Liver (tissue), 9 donors: ENCODE measurements around the gene TMSB4X. TPM values are rescaled to one million over a fixed set of nuclear protein-coding genes. Genes with fewer than 3 reads are reported as not detected.
A peak's percentile ranks its signal among the peaks of the same experiment; 100 is the strongest.

Experiments
- DNase-seq: peaks from one replicate; pipeline ENCODE4 v3.0.0-alpha.2; 2017; ENCODE audit warnings: low spot score
- H3K27ac ChIP-seq, 2 donors: one replicate each; pipeline ENCODE4 v1.7.0; 2013; ENCODE audit warnings: inconsistent platforms in 2 of 2, low read length in 2 of 2, control low read depth in 1 of 2, low read depth in 1 of 2, mild to moderate bottlenecking in 1 of 2
- H3K27me3 ChIP-seq, 4 donors: one replicate each; pipeline versions ENCODE4 v1.6.1 to v1.7.0; 2013; ENCODE audit warnings: low read length in 3 of 4, inconsistent platforms in 1 of 4, mild to moderate bottlenecking in 1 of 4, moderate library complexity in 1 of 4; ENCODE audit not compliant: control insufficient read depth in 4 of 4, insufficient read depth in 4 of 4
- H3K36me3 ChIP-seq, 4 donors: one replicate each; pipeline versions ENCODE4 v1.6.1 to v1.7.0; 2013; ENCODE audit warnings: low read length in 3 of 4, mild to moderate bottlenecking in 3 of 4, low read depth in 1 of 4, moderate library complexity in 1 of 4; ENCODE audit not compliant: control insufficient read depth in 4 of 4, insufficient read depth in 3 of 4
- H3K4me1 ChIP-seq, 4 donors: one replicate each; pipeline versions ENCODE4 v1.6.1 to v1.7.0; 2013; ENCODE audit warnings: low read length in 3 of 4, mild to moderate bottlenecking in 3 of 4, moderate library complexity in 1 of 4; ENCODE audit not compliant: control insufficient read depth in 4 of 4, insufficient read depth in 4 of 4
- H3K4me3 ChIP-seq, 3 donors: one replicate each; pipeline versions ENCODE4 v1.6.1 to v1.7.0; 2013; ENCODE audit warnings: low read length in 3 of 3, control low read depth in 1 of 3, low read depth in 1 of 3, mild to moderate bottlenecking in 1 of 3
- H3K9ac ChIP-seq, 2 donors: one replicate each; pipeline ENCODE4 v1.7.0; 2013; ENCODE audit warnings: low read length in 2 of 2, mild to moderate bottlenecking in 2 of 2, moderate library complexity in 2 of 2, control low read depth in 1 of 2, low read depth in 1 of 2
- H3K9me3 ChIP-seq, 4 donors: one replicate each; pipeline versions ENCODE4 v1.6.1 to v1.7.0; 2013; ENCODE audit warnings: low read length in 3 of 4; ENCODE audit not compliant: control insufficient read depth in 4 of 4
- EGR1 ChIP-seq, 2 donors: IDR thresholded peaks; 2 replicates each; pipeline ENCODE4 v1.6.1; 2016 to 2018; ENCODE audit warnings: antibody characterized with exemption in 2 of 2, low read depth in 2 of 2
- FOXA1 ChIP-seq: IDR thresholded peaks from 2 replicates; pipeline ENCODE4 v1.6.1; 2016; ENCODE audit warnings: antibody characterized with exemption
- FOXA2 ChIP-seq: IDR thresholded peaks from 2 replicates; pipeline ENCODE4 v1.6.1; 2016; ENCODE audit warnings: antibody characterized with exemption
- GABPA ChIP-seq, 2 donors: IDR thresholded peaks in 1 of 2; conservative IDR thresholded peaks in 1 of 2; 2 replicates each; pipeline ENCODE4 v1.6.1; 2016; ENCODE audit warnings: antibody characterized with exemption in 2 of 2, mild to moderate bottlenecking in 1 of 2, moderate library complexity in 1 of 2
- HNF4A ChIP-seq, 2 donors: conservative IDR thresholded peaks; 2 replicates each; pipeline ENCODE4 v1.6.1; 2016; ENCODE audit warnings: antibody characterized with exemption in 2 of 2, mild to moderate bottlenecking in 2 of 2
- HNF4G ChIP-seq: IDR thresholded peaks from 2 replicates; pipeline ENCODE4 v1.6.1; 2016; ENCODE audit warnings: antibody characterized with exemption
- JUND ChIP-seq, 2 donors: IDR thresholded peaks; 2 replicates each; pipeline ENCODE4 v1.6.1; 2016; ENCODE audit warnings: antibody characterized with exemption in 2 of 2
- NR2F2 ChIP-seq: IDR thresholded peaks from 2 replicates; pipeline ENCODE4 v1.6.1; 2016; ENCODE audit warnings: antibody characterized with exemption
- RAD21 ChIP-seq, 2 donors: IDR thresholded peaks; 2 replicates each; pipeline ENCODE4 v1.6.1; 2016; ENCODE audit warnings: antibody characterized with exemption in 2 of 2, mild to moderate bottlenecking in 2 of 2
- RXRA ChIP-seq, 2 donors: IDR thresholded peaks; 2 replicates each; pipeline ENCODE4 v1.6.1; 2017 to 2018; ENCODE audit warnings: antibody characterized with exemption in 2 of 2, mild to moderate bottlenecking in 1 of 2
- SP1 ChIP-seq: IDR thresholded peaks from 2 replicates; pipeline ENCODE4 v1.6.1; 2018; ENCODE audit warnings: antibody characterized with exemption, mild to moderate bottlenecking
- TAF1 ChIP-seq: conservative IDR thresholded peaks from 2 replicates; pipeline ENCODE4 v1.6.1; 2016; ENCODE audit warnings: antibody characterized with exemption, mild to moderate bottlenecking
- YY1 ChIP-seq: IDR thresholded peaks from 2 replicates; pipeline ENCODE4 v1.6.1; 2016; ENCODE audit warnings: antibody characterized with exemption, mild to moderate bottlenecking
- WGBS: extraction: QIAGEN DNeasy Blood & Tissue Kit; methylation state at CpG from one replicate; pipeline ENCODE4 v1.1.7; 2013; 5-methylcytosine and 5-hydroxymethylcytosine counted together
- polyA plus RNA-seq, 2 donors: library from polyadenylated mRNA; stranded (reverse) in 1 of 2; unstranded in 1 of 2; fragments of 200-250 nt in 1 of 2; fragments of >200 nt in 1 of 2; fragmentation: Nextera tagmentation in 1 of 2; extraction: Ambion mirVana in 1 of 2; gene quantifications; one replicate each; pipeline versions ENCODE4 v1.2.1 to v1.2.3, GENCODE V29; 2013 to 2015
- total RNA-seq, 2 donors: library from RNA; depleted of rRNA; stranded (reverse); fragments of >200 nt; gene quantifications; one replicate each; pipeline ENCODE4 v1.2.3, GENCODE V29; 2014
- TF ChIP-seq, protein P1 (sequence below): IDR thresholded peaks from 2 replicates; pipeline ENCODE4 v1.6.1; 2016; ENCODE audit warnings: antibody characterized with exemption
- TF ChIP-seq, protein P2 (sequence below): IDR thresholded peaks from 2 replicates; pipeline ENCODE4 v1.6.1; 2016; ENCODE audit warnings: antibody characterized with exemption
- TF ChIP-seq, protein P3 (sequence below): fragments of 150-350 bp; IDR thresholded peaks from 2 replicates; pipeline ENCODE4 v1.5.1; 2017; ENCODE audit warnings: improper control_type of control experiment, low read depth, low read length; ENCODE audit not compliant: missing input control
- TF ChIP-seq, protein P4 (sequence below): IDR thresholded peaks from 2 replicates; pipeline ENCODE4 v1.6.1; 2016; ENCODE audit warnings: antibody characterized with exemption
- donor health status: healthy.
- donor health status: healthy.
- donor health status: healthy.
- donor health status: healthy.
- donor health status: healthy.

Gene TMSB4X
- total and polyA plus RNA-seq, 4 donors: 658 to 1,704 (median 816) TPM

DNA sequence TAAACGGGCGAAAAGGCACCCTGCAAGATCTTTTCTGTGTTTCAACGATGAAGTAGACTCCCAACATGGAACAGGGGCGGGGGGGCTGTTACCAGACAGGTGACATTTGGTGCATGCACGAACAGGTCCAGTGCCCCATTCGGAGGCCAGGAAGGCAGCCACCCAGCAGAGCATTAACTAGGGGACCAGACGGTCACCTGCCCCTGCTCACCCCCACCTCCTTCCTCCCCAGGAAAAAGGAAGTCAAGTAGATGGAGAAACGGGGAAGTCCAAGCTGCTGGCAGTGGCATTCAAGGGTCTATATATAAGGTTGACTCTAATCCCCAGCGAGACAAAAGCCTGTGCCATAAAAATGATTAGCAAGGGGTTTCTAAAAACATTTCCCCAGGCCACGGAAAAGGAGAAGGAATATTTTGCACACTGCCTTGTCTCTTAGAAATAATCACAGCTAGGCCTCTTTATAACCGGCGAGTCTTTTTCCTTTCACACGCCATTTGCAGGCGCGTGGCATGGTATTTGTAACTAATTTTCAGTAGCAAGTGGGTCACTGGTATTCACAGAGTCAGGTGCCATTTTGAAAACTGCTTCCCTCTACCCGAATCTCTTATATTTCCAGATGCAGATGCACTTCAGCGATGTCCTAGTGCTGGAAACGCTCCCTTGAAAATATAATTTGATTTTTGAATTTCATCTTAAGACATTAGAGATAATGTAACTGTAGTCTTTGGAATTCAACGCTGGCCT, 1.2 kb upstream of the TMSB4X start:
- 66% methylated on average over 19 of the region's 19 CpGs for WGBS
- Histone ChIP-seq H3K36me3 (no peaks in the 10 kb centered on the region), H3K4me3 (peak overlapping the region in 1 of 3 donors; percentile 84), H3K27ac (peak overlapping the region; percentile 83 to 98), H3K27me3 (no peaks in the 10 kb centered on the region), H3K9ac (peak overlapping the region in 1 of 2 donors; percentile 81), H3K4me1 (peaks cover 0 to 10% (median 8%) of the 10 kb centered on the region in 4 donors), H3K9me3 (no peaks in the 10 kb centered on the region)
- TF ChIP-seq JUND (IDR thresholded peaks at IDR 0.05) (no peak), YY1 (peak; percentile 33)
- no peak for DNase-seq

DNA sequence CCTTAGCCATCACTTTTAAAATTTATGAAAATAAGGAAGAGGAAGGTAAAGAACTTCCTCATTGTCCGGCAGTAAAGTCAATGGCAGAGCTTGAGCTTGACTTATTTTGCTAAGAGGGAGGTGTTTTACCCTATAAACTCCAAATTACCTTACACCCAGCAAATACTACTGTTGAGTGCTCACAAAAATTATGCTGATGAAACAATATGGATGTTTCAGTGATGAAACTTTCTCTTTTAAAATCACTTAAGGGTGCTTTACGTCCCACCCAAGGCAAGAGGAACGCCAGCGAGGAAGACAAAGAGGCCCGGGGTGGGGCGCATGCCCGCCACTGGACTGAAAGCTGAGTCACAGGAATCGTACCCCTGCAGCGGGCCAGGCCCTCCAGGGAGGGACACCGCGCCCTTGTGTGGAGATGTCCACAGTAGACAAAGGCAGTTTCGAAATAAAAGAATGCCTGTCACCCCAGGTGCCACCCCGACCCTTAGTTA, 560 bp upstream of the TMSB4X start:
- TF ChIP-seq GABPA (IDR thresholded peaks at IDR 0.05 in 1 of 2, conservative IDR thresholded peaks at IDR 0.05 in 1 of 2): no peak
- no peak for TF ChIP-seq NR2F2
- TF ChIP-seq EGR1 (IDR thresholded peaks at IDR 0.05; ENCODE audit: low read depth in 2 of 2): no peak
- no peak for TF ChIP-seq SP1
- no peak for TF ChIP-seq FOXA1
- no peak for TF ChIP-seq RAD21 (IDR thresholded peaks at IDR 0.05)
- TF ChIP-seq, protein P1, sequence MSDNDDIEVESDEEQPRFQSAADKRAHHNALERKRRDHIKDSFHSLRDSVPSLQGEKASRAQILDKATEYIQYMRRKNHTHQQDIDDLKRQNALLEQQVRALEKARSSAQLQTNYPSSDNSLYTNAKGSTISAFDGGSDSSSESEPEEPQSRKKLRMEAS: no peak
- TF ChIP-seq, protein P2, sequence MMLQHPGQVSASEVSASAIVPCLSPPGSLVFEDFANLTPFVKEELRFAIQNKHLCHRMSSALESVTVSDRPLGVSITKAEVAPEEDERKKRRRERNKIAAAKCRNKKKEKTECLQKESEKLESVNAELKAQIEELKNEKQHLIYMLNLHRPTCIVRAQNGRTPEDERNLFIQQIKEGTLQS: no peak
- no peak for TF ChIP-seq FOXA2
- TF ChIP-seq RXRA (IDR thresholded peaks at IDR 0.05): no peak
- no peak for TF ChIP-seq YY1
- TF ChIP-seq TAF1: no peak
- TF ChIP-seq JUND (IDR thresholded peaks at IDR 0.05): no peak
- no peak for TF ChIP-seq HNF4G
- TF ChIP-seq, protein P3, sequence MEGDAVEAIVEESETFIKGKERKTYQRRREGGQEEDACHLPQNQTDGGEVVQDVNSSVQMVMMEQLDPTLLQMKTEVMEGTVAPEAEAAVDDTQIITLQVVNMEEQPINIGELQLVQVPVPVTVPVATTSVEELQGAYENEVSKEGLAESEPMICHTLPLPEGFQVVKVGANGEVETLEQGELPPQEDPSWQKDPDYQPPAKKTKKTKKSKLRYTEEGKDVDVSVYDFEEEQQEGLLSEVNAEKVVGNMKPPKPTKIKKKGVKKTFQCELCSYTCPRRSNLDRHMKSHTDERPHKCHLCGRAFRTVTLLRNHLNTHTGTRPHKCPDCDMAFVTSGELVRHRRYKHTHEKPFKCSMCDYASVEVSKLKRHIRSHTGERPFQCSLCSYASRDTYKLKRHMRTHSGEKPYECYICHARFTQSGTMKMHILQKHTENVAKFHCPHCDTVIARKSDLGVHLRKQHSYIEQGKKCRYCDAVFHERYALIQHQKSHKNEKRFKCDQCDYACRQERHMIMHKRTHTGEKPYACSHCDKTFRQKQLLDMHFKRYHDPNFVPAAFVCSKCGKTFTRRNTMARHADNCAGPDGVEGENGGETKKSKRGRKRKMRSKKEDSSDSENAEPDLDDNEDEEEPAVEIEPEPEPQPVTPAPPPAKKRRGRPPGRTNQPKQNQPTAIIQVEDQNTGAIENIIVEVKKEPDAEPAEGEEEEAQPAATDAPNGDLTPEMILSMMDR: no peak
- TF ChIP-seq, protein P4, sequence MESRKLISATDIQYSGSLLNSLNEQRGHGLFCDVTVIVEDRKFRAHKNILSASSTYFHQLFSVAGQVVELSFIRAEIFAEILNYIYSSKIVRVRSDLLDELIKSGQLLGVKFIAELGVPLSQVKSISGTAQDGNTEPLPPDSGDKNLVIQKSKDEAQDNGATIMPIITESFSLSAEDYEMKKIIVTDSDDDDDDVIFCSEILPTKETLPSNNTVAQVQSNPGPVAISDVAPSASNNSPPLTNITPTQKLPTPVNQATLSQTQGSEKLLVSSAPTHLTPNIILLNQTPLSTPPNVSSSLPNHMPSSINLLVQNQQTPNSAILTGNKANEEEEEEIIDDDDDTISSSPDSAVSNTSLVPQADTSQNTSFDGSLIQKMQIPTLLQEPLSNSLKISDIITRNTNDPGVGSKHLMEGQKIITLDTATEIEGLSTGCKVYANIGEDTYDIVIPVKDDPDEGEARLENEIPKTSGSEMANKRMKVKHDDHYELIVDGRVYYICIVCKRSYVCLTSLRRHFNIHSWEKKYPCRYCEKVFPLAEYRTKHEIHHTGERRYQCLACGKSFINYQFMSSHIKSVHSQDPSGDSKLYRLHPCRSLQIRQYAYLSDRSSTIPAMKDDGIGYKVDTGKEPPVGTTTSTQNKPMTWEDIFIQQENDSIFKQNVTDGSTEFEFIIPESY: no peak
- no peak for TF ChIP-seq HNF4A (conservative IDR thresholded peaks at IDR 0.05)
- peak overlapping the region; percentile 57 to 96 (median 84) for H3K4me3 ChIP-seq
- H3K27me3 ChIP-seq: no peaks in the 10 kb centered on the region
- no peak for DNase-seq
- H3K9me3 ChIP-seq: no peaks in the 10 kb centered on the region
- H3K27ac ChIP-seq: peak overlapping the region; percentile 83 to 98
- H3K9ac ChIP-seq: peak overlapping the region in 1 of 2 donors; percentile 81
- 48% methylated on average over 13 of the region's 13 CpGs for WGBS
- no peaks in the 10 kb centered on the region for H3K36me3 ChIP-seq
- H3K4me1 ChIP-seq: peaks cover 0 to 10% (median 8%) of the 10 kb centered on the region in 4 donors
